GM21825 (cell line): ENCODE measurements around the gene INHBA.
A peak's percentile ranks its signal among the peaks of the same experiment; 100 is the strongest.

Experiments
- ATAC-seq: cut with Tn5 transposase; IDR thresholded peaks from one replicate; pipeline ENCODE4 v1.9.1; 2021; ENCODE audit warnings: mild to moderate bottlenecking, moderate library complexity; ENCODE audit not compliant: unreplicated experiment

INHBA gene

GRCh38 chr7:41711283-41712064, 8.6 kb upstream of the INHBA start:
- ATAC-seq: no peak

- ATAC-seq: no peak
These were observed 7.9 kb upstream of the INHBA start for GRCh38 chr7:41710838-41711237.

GRCh38 chr7:41709621-41710020, 6.7 kb upstream of the INHBA start:
- ATAC-seq: no peak

GRCh38 chr7:41708581-41709358, 5.9 kb upstream of the INHBA start:
- no peak for ATAC-seq

GRCh38 chr7:41706228-41706930, 3.5 kb upstream of the INHBA start:
- ATAC-seq: no peak

GRCh38 chr7:41705109-41705901, 2.4 kb upstream of the INHBA start:
- ATAC-seq: peak; percentile 99

- no peak for ATAC-seq
These were observed 1.6 kb downstream of the INHBA start for GRCh38 chr7:41701068-41701941.

- ATAC-seq: no peak
These were observed 2.8 kb downstream of the INHBA start for GRCh38 chr7:41700044-41700471.

GRCh38 chr7:41699516-41699915, 3.4 kb downstream of the INHBA start:
- no peak for ATAC-seq

GRCh38 chr7:41698726-41699125, 4.2 kb downstream of the INHBA start:
- no peak for ATAC-seq

GRCh38 chr7:41698114-41698513, 4.8 kb downstream of the INHBA start:
- ATAC-seq: no peak

- no peak for ATAC-seq
These were observed 6.5 kb downstream of the INHBA start for GRCh38 chr7:41696323-41696916.

- no peak for ATAC-seq
These were observed 7.1 kb downstream of the INHBA start for GRCh38 chr7:41695661-41696322.

- no peak for ATAC-seq
These were observed 8.4 kb downstream of the INHBA start for GRCh38 chr7:41694495-41694894.

GRCh38 chr7:41693150-41693997, 9.5 kb downstream of the INHBA start:
- ATAC-seq: no peak

GRCh38 chr7:41692251-41692650, 10.6 kb downstream of the INHBA start:
- ATAC-seq: no peak

GRCh38 chr7:41691286-41692190, 11.4 kb downstream of the INHBA start:
- ATAC-seq: no peak
